Measurements from ENCODE around the gene EIF3A. TPM values are rescaled to one million over a fixed set of nuclear protein-coding genes. Genes with fewer than 3 reads are reported as not detected.
"Not testable (repeated sequence)": the region's sequence is repeated elsewhere in the genome, so short reads cannot be mapped to it uniquely, and the experiment has no call there.

Gene EIF3A
- total RNA-seq, 4 donors from 2014 or later, result 118 to 147 (median 128) TPM

GRCh38 chr10:119115926-119116325 lies 35.3 kb upstream of the EIF3A start:
- H3K27ac ChIP-seq (replicated peaks in 1 of 4), result no peak overlapping the region
- DNase-seq (ENCODE audit: extremely low spot score), result no peak
- no peak overlapping the region for H3K4me3 ChIP-seq
- no peaks in the 10 kb centered on the region for H3K27me3 ChIP-seq
- TF ChIP-seq POLR2A (IDR thresholded peaks at IDR 0.05; ENCODE audit: low read depth) (no peak), CTCF (IDR thresholded peaks at IDR 0.05) (no peak), EP300 (IDR thresholded peaks at IDR 0.05) (no peak), POLR2AphosphoS5 (IDR thresholded peaks at IDR 0.05) (no peak)
- no peaks in the 10 kb centered on the region for H3K9me3 ChIP-seq
- 66% methylated on average over 9 of the region's 9 CpGs for WGBS
- H3K36me3 ChIP-seq, result peaks cover 31 to 95% (median 73%) of the 10 kb centered on the region in 4 donors
- peaks cover 0 to 11% (median 7%) of the 10 kb centered on the region in 4 donors for H3K4me1 ChIP-seq
- intact Hi-C loops (cut with DNase I), result no loop called here

GRCh38 chr10:119113751-119114732 lies 33.4 kb upstream of the EIF3A start:
- Histone ChIP-seq H3K27ac (replicated peaks in 1 of 4) (peak overlapping the region in 1 of 4 donors; percentile 39), H3K36me3 (peaks cover 34 to 94% (median 75%) of the 10 kb centered on the region in 4 donors)
- WGBS, result 84% methylated on average over 8 of the region's 11 CpGs

GRCh38 chr10:119112056-119112455 lies 31.4 kb upstream of the EIF3A start:
- Histone ChIP-seq H3K9me3 (no peaks in the 10 kb centered on the region), H3K36me3 (peaks cover 34 to 89% (median 68%) of the 10 kb centered on the region in 4 donors), H3K27me3 (no peaks in the 10 kb centered on the region), H3K27ac (replicated peaks in 1 of 4) (no peak overlapping the region), H3K4me3 (no peak overlapping the region), H3K4me1 (no peaks in the 10 kb centered on the region)
- TF ChIP-seq POLR2A (IDR thresholded peaks at IDR 0.05; ENCODE audit: low read depth) (no peak), CTCF (IDR thresholded peaks at IDR 0.05) (no peak), EP300 (IDR thresholded peaks at IDR 0.05) (no peak), POLR2AphosphoS5 (IDR thresholded peaks at IDR 0.05) (no peak)
- 88% methylated on average over 4 of the region's 4 CpGs for WGBS
- no peak for DNase-seq (ENCODE audit: extremely low spot score)
- intact Hi-C loops (cut with DNase I), result no loop called here

More at GRCh38 chr10:119113751-119114732, 33.4 kb upstream of the EIF3A start:
- TF ChIP-seq POLR2AphosphoS5 (IDR thresholded peaks at IDR 0.05) (peak in 1 of 2 donors; percentile 21), EP300 (IDR thresholded peaks at IDR 0.05) (no peak)
- no peaks in the 10 kb centered on the region for H3K4me1 ChIP-seq
- DNase-seq (ENCODE audit: extremely low spot score), result no peak
- no peaks in the 10 kb centered on the region for H3K9me3 ChIP-seq
- no peaks in the 10 kb centered on the region for H3K27me3 ChIP-seq
- H3K4me3 ChIP-seq, result no peak overlapping the region
- intact Hi-C loops (cut with DNase I), result no loop called here

GRCh38 chr10:119107771-119108170 lies 27.2 kb upstream of the EIF3A start:
- peaks cover 10 to 21% (median 19%) of the 10 kb centered on the region in 4 donors for H3K4me1 ChIP-seq
- 82% methylated on average over 2 of the region's 2 CpGs for WGBS
- DNase-seq (ENCODE audit: extremely low spot score); H3K9me3 ChIP-seq; H3K27ac ChIP-seq (replicated peaks in 1 of 4); H3K27me3 ChIP-seq; H3K4me3 ChIP-seq; intact Hi-C loops (cut with DNase I): not testable (repeated sequence)
- peaks cover 16 to 56% (median 47%) of the 10 kb centered on the region in 4 donors for H3K36me3 ChIP-seq

- H3K27me3 ChIP-seq; H3K27ac ChIP-seq (replicated peaks in 1 of 4); intact Hi-C loops (cut with DNase I); H3K4me3 ChIP-seq; DNase-seq (ENCODE audit: extremely low spot score); H3K9me3 ChIP-seq: not testable (repeated sequence)
- Histone ChIP-seq H3K36me3 (peaks cover 9 to 49% (median 40%) of the 10 kb centered on the region in 4 donors), H3K4me1 (peaks cover 10 to 21% (median 19%) of the 10 kb centered on the region in 4 donors)
- 88% methylated on average over 6 of the region's 6 CpGs for WGBS
These were observed 26.5 kb upstream of the EIF3A start for GRCh38 chr10:119107106-119107505.

- intact Hi-C loops (cut with DNase I), result not testable (repeated sequence)
These were observed 25.3 kb upstream of the EIF3A start for GRCh38 chr10:119105899-119106298.

More at GRCh38 chr10:119105899-119106298, 25.3 kb upstream of the EIF3A start:
- not testable (repeated sequence) for DNase-seq (ENCODE audit: extremely low spot score); H3K27me3 ChIP-seq; H3K9me3 ChIP-seq; H3K27ac ChIP-seq (replicated peaks in 1 of 4); H3K4me3 ChIP-seq
- Histone ChIP-seq H3K4me1 (peaks cover 10 to 21% (median 19%) of the 10 kb centered on the region in 4 donors), H3K36me3 (peaks cover 3 to 37% (median 29%) of the 10 kb centered on the region in 4 donors)
- WGBS, result 96% methylated on average over 7 of the region's 7 CpGs

Measured in esophagus muscularis mucosa (tissue), 4 donors.